ENCODE data around the gene USH1C. TPM values are rescaled to one million over a fixed set of nuclear protein-coding genes. Genes with fewer than 3 reads are reported as not detected.

The USH1C gene
- total and polyA plus RNA-seq, 4 donors: 3.1 to 5.3 (median 3.5) TPM

DNA sequence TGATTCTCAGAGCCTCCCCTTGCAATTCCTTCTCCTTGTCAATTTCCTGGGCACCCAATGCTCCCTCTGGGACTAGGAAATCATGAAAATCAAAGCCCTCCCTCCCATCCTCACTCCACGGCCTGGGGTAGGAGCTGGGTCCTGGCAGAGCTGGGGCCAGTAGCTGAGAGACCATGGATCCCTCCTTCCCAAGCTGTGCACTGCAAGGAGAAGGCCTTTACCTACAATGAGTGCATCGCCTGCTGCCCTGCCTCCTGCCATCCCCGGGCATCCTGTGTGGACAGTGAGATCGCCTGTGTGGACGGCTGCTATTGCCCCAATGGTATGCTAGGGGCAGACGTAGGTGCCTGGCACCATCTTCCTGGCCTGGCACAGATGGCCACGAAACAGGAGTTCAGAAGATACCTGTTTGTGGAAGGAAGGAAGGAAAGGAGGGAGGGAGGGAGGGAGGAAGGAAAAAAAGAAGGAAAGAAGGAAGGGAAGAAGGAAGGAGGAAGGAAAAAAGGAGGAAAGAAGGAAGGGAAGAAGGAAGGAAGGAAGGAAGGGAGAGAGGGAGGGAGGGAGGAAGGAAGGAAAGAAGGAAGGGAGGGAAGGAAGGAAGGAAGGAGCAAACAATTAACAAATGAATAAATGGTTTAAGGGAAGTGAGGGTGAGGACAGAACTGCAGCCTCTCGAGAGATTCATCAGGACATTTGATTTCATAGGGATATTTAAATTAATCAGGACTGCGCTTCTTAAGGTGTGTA, 15.3 kb upstream of the USH1C start:
- Histone ChIP-seq H3K4me3 (ENCODE audit: low read depth, low read length) (no peak overlapping the region), H3K36me3 (ENCODE audit: control insufficient read depth, insufficient read depth, low read length) (no peaks in the 10 kb centered on the region), H3K4me1 (ENCODE audit: control insufficient read depth, insufficient read depth, low read length) (no peaks in the 10 kb centered on the region), H3K9me3 (ENCODE audit: control insufficient read depth, insufficient read depth, low read length) (no peaks in the 10 kb centered on the region), H3K27me3 (ENCODE audit: control insufficient read depth, insufficient read depth, low read length) (no peaks in the 10 kb centered on the region), H3K27ac (ENCODE audit: low read depth, low read length) (no peak overlapping the region)
- WGBS (ENCODE audit: insufficient coverage): 90% methylated on average over 7 of the region's 9 CpGs
- no peak for DNase-seq (ENCODE audit: low read depth in 4 of 6, low spot score in 6 of 6)

DNA sequence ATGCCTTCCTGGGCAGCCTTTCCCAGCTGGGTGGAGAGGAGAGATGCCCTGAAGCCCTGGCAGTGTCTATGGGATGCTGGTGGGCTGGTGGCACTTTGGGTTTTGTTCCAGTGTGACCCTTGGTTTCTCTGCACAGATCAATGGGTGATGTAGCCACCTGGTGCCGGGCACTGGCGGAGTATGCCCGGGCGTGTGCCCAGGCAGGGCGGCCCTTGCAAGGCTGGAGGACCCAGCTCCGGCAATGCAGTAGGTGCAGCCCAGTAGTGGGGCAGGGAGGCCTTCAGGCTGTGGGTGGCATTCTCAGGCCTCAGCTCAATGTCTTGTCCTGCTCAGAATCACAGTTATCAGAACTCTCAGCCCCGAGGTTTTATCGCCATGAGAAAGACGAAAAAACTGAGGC, 14.7 kb upstream of the USH1C start:
- H3K27me3 ChIP-seq (ENCODE audit: control insufficient read depth, insufficient read depth, low read length): no peaks in the 10 kb centered on the region
- no peaks in the 10 kb centered on the region for H3K9me3 ChIP-seq (ENCODE audit: control insufficient read depth, insufficient read depth, low read length)
- DNase-seq (ENCODE audit: low read depth in 4 of 6, low spot score in 6 of 6): no peak
- WGBS (ENCODE audit: insufficient coverage): 98% methylated on average over 6 of the region's 9 CpGs
- H3K36me3 ChIP-seq (ENCODE audit: control insufficient read depth, insufficient read depth, low read length): no peaks in the 10 kb centered on the region
- no peak overlapping the region for H3K4me3 ChIP-seq (ENCODE audit: low read depth, low read length)
- no peak overlapping the region for H3K27ac ChIP-seq (ENCODE audit: low read depth, low read length)
- H3K4me1 ChIP-seq (ENCODE audit: control insufficient read depth, insufficient read depth, low read length): no peaks in the 10 kb centered on the region

DNA sequence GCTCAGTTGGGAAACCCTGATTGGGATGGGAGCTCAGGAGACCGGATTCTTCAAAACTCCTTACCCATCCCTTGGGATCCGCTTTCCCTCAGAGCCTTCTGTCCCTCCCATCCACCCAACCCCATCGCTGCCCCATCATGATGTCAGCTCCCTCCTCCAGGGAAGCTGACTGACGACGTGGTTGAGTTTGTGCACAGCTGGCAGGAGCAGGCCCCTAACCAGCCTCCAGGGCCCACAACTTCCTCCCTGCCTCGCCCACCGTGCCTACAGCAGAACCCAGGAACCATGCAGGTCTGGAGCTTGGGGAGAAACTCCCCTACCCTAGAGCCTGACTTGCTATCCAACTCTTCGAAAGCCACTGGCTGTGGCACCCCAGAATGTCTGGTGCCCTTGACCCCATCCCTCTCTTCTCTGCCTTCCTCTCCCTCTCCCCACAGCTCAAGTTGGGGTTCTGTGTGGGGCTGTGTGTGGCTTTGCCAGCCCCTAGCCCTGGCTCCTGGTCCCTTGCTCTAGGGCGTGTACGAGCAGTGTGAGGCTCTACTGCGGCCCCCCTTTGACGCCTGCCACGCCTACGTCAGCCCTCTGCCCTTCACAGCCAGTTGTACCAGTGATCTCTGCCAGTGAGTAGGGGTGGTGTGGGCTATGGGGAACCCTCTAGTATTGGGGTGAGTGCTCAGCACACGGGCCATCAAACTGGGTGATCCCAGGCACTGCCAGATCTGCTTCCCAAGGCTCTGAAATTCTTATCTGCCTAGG, 14.0 kb upstream of the USH1C start:
- Histone ChIP-seq H3K27ac (ENCODE audit: low read depth, low read length) (no peak overlapping the region), H3K27me3 (ENCODE audit: control insufficient read depth, insufficient read depth, low read length) (no peaks in the 10 kb centered on the region), H3K4me1 (ENCODE audit: control insufficient read depth, insufficient read depth, low read length) (peaks cover 2% of the 10 kb centered on the region), H3K9me3 (ENCODE audit: control insufficient read depth, insufficient read depth, low read length) (no peaks in the 10 kb centered on the region), H3K4me3 (ENCODE audit: low read depth, low read length) (no peak overlapping the region), H3K36me3 (ENCODE audit: control insufficient read depth, insufficient read depth, low read length) (no peaks in the 10 kb centered on the region)
- WGBS (ENCODE audit: insufficient coverage): 85% methylated on average over 14 of the region's 15 CpGs
- DNase-seq (ENCODE audit: low read depth in 4 of 6, low spot score in 6 of 6): no peak

DNA sequence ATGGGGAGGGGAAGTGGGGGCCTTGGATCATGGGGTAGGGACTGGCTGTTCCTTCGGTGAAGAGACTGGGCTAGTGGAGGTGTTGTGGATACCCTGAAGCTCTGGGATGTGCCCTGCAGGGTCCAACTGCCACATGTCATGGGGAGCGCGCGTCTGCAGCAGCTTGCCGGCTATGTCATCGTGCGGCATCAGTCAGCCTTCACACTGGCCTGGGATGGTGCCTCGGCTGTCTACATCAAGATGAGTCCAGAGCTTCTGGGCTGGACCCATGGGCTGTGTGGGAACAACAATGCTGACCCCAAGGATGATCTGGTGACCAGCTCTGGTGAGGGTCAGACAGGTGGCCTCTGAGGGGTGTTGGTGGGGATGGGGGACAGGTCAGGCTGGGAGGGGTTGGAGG, 12.8 kb upstream of the USH1C start:
- H3K27me3 ChIP-seq (ENCODE audit: control insufficient read depth, insufficient read depth, low read length): no peaks in the 10 kb centered on the region
- H3K4me3 ChIP-seq (ENCODE audit: low read depth, low read length): no peak overlapping the region
- 97% methylated on average over 8 of the region's 8 CpGs for WGBS (ENCODE audit: insufficient coverage)
- peaks cover 8% of the 10 kb centered on the region for H3K4me1 ChIP-seq (ENCODE audit: control insufficient read depth, insufficient read depth, low read length)
- H3K9me3 ChIP-seq (ENCODE audit: control insufficient read depth, insufficient read depth, low read length): no peaks in the 10 kb centered on the region
- DNase-seq (ENCODE audit: low read depth in 4 of 6, low spot score in 6 of 6): no peak
- H3K27ac ChIP-seq (ENCODE audit: low read depth, low read length): no peak overlapping the region
- no peaks in the 10 kb centered on the region for H3K36me3 ChIP-seq (ENCODE audit: control insufficient read depth, insufficient read depth, low read length)

DNA sequence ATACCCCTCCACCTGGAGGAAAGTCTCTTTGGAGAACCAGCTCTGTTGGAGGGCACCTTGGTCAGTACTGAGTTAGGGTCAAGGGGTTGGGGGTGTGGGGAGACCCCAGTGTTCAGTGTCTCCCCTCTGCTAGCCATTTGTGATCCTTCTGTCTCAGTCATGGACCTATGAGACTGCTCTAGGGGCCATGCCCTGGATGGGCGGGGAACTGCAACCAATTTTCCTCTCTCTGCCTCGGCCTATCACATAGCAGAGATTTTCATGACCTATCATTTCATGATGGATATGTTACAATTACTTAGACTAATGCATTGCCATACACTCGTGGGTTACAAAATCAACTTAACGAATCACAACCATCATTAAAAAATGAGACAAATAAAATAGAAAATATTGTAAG, 10.3 kb upstream of the USH1C start:
- no CpG with 5 or more reads among the region's 4 CpGs for WGBS (ENCODE audit: insufficient coverage)
- DNase-seq (ENCODE audit: low read depth in 4 of 6, low spot score in 6 of 6): no peak

DNA sequence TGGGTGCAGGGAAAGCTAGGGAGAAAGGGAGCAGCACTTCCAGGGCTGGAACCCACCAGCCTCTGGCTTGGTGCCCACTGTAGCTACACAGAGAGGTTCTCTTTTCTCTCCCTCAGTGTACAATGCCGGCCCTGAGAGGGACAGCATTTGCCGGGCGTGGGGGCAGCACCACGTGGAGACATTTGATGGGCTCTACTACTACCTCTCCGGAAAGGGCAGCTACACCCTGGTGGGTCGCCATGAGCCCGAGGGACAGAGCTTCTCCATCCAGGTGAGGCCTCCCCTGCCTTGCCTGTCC, 9.0 kb upstream of the USH1C start:
- 61% methylated on average over 7 of the region's 7 CpGs for WGBS (ENCODE audit: insufficient coverage)
- Histone ChIP-seq H3K27ac (ENCODE audit: low read depth, low read length) (no peak overlapping the region), H3K27me3 (ENCODE audit: control insufficient read depth, insufficient read depth, low read length) (no peaks in the 10 kb centered on the region), H3K4me3 (ENCODE audit: low read depth, low read length) (no peak overlapping the region), H3K9me3 (ENCODE audit: control insufficient read depth, insufficient read depth, low read length) (no peaks in the 10 kb centered on the region), H3K36me3 (ENCODE audit: control insufficient read depth, insufficient read depth, low read length) (no peaks in the 10 kb centered on the region), H3K4me1 (ENCODE audit: control insufficient read depth, insufficient read depth, low read length) (peaks cover 8% of the 10 kb centered on the region)
- DNase-seq (ENCODE audit: low read depth in 4 of 6, low spot score in 6 of 6): no peak

More for the DNA sequence above, 10.3 kb upstream of the USH1C start:
- no peaks in the 10 kb centered on the region for H3K36me3 ChIP-seq (ENCODE audit: control insufficient read depth, insufficient read depth, low read length)
- H3K4me1 ChIP-seq (ENCODE audit: control insufficient read depth, insufficient read depth, low read length): peaks cover 8% of the 10 kb centered on the region
- H3K9me3 ChIP-seq (ENCODE audit: control insufficient read depth, insufficient read depth, low read length): no peaks in the 10 kb centered on the region
- H3K27ac ChIP-seq (ENCODE audit: low read depth, low read length): no peak overlapping the region
- no peak overlapping the region for H3K4me3 ChIP-seq (ENCODE audit: low read depth, low read length)
- H3K27me3 ChIP-seq (ENCODE audit: control insufficient read depth, insufficient read depth, low read length): no peaks in the 10 kb centered on the region

DNA sequence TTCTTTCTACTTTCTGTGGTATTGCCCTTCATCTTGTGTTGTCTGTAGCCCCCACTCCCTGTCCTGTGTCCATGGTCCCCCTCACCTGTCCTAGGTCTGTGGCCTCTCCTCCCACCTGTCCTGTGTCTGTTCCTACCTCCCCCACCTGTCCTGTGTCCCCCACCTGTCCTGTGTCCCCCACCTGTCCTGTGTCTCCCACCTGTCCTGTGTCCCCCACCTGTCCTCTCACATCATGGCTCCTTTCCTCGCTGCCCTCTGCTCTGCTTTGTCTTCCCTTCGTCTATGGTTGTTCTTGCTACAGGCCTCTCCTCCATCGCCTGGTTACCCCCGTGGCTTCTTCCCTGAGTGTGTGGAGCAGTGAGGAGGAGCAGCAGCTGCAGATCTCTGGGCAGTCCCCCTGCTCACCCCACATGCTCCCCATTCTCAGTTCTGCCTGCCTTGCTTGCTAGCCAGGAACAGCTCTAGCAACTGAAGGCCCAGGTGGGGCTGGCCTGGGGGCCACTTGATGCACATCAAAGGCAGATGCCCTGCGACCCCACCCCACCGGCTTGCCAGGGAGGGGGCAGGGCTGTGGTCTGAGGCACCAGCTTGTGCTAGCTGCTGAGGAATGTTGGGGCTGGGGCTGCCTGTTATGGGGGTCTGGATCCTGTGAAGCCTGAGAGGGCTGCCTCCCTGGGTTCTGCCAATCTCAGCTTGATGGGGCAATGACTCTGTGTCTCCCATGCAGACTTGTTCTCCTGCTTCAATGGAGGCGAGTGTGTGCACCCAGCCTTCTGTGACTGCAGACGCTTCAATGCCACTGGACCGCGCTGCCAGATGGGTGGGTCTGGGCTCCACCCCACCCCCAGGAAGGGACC, 8.4 kb upstream of the USH1C start:
- H3K36me3 ChIP-seq (ENCODE audit: control insufficient read depth, insufficient read depth, low read length): no peaks in the 10 kb centered on the region
- H3K9me3 ChIP-seq (ENCODE audit: control insufficient read depth, insufficient read depth, low read length): no peaks in the 10 kb centered on the region
- 91% methylated on average over 7 of the region's 10 CpGs for WGBS (ENCODE audit: insufficient coverage)
- peaks cover 10% of the 10 kb centered on the region for H3K4me1 ChIP-seq (ENCODE audit: control insufficient read depth, insufficient read depth, low read length)
- H3K27me3 ChIP-seq (ENCODE audit: control insufficient read depth, insufficient read depth, low read length): peaks cover 2% of the 10 kb centered on the region
- no peak overlapping the region for H3K27ac ChIP-seq (ENCODE audit: low read depth, low read length)
- no peak for DNase-seq (ENCODE audit: low read depth in 4 of 6, low spot score in 6 of 6)
- no peak overlapping the region for H3K4me3 ChIP-seq (ENCODE audit: low read depth, low read length)

DNA sequence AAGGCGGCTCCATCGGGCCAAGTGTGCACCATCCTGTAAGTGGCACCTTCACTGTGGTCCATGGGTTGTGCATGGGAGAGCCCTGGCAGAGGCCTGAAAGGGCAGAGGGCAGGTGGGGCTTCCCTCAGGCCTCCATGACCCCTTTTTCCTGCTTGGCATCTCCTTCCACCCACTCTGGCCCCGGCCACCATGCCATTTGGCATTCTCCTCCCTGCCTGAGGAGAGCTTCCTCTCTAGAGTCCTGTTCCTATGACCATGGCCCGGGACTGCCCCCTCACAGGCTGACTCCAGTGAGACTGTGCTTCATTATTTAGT, 7.8 kb upstream of the USH1C start:
- no peak overlapping the region for H3K4me3 ChIP-seq (ENCODE audit: low read depth, low read length)
- H3K27ac ChIP-seq (ENCODE audit: low read depth, low read length): no peak overlapping the region
- no peaks in the 10 kb centered on the region for H3K36me3 ChIP-seq (ENCODE audit: control insufficient read depth, insufficient read depth, low read length)
- no peaks in the 10 kb centered on the region for H3K9me3 ChIP-seq (ENCODE audit: control insufficient read depth, insufficient read depth, low read length)
- peaks cover 16% of the 10 kb centered on the region for H3K4me1 ChIP-seq (ENCODE audit: control insufficient read depth, insufficient read depth, low read length)
- DNase-seq (ENCODE audit: low read depth in 4 of 6, low spot score in 6 of 6): no peak
- WGBS (ENCODE audit: insufficient coverage): 100% methylated on average over 3 of the region's 4 CpGs
- H3K27me3 ChIP-seq (ENCODE audit: control insufficient read depth, insufficient read depth, low read length): peaks cover 7% of the 10 kb centered on the region

DNA sequence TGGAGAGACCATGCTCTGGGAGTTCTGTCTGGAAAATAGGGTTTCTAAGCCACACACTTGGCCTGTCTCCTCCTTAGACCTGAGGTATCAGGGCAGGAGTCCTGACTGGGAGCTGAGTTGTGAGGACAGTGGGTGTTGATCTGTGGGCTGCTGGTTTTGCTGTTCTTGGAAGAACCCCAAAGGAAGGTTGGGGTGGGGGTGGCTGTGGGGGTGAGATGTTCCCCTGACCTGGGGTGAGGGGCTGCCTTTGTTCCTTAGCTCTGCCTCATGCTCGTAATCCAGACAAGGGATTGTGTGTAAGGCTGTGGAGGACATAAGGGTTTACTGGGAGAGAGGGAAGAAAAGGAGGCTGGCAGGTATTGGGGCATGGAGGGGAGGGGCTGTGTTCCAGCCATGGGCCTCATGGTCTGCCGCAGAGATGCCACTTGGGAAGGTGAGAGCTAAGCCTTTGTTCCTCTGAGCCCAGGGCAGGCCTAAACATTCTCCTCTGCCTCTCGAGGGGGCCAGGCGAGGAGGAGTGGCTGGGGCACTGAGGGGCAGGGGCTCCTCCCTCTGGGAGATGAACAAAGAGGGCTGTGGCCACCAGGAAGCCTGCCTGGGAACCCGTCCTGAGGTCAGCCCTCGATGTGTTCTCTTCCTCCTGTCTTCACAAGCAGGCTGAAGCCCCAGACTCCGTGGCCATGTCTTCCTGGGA, 7.3 kb upstream of the USH1C start:
- 62% methylated on average over 7 of the region's 7 CpGs for WGBS (ENCODE audit: insufficient coverage)
- H3K4me1 ChIP-seq (ENCODE audit: control insufficient read depth, insufficient read depth, low read length): peaks cover 17% of the 10 kb centered on the region
- no peaks in the 10 kb centered on the region for H3K36me3 ChIP-seq (ENCODE audit: control insufficient read depth, insufficient read depth, low read length)
- DNase-seq (ENCODE audit: low read depth in 4 of 6, low spot score in 6 of 6): no peak
- no peak overlapping the region for H3K27ac ChIP-seq (ENCODE audit: low read depth, low read length)
- H3K4me3 ChIP-seq (ENCODE audit: low read depth, low read length): no peak overlapping the region
- peaks cover 10% of the 10 kb centered on the region for H3K27me3 ChIP-seq (ENCODE audit: control insufficient read depth, insufficient read depth, low read length)
- H3K9me3 ChIP-seq (ENCODE audit: control insufficient read depth, insufficient read depth, low read length): no peaks in the 10 kb centered on the region

All from spinal cord (tissue), 10 donors.